ENCODE results near the gene CLDN5.

DNA sequence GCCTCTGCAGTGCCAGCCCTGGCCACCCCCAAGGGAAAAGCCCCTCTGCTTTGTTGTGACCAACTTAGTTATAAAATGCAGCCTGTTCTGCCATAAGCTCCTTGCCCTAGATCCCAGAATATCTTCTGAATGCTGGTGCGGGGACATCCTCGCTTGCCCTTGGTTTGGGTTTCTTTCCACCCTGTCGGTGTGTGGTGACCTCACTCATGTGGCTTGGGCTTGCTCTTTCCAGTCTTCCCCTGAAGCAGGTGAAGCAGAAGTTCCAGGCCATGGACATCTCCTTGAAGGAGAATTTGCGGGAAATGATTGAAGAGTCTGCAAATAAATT, 16.7 kb downstream of the CLDN5 start:
- TF ChIP-seq, protein P1, sequence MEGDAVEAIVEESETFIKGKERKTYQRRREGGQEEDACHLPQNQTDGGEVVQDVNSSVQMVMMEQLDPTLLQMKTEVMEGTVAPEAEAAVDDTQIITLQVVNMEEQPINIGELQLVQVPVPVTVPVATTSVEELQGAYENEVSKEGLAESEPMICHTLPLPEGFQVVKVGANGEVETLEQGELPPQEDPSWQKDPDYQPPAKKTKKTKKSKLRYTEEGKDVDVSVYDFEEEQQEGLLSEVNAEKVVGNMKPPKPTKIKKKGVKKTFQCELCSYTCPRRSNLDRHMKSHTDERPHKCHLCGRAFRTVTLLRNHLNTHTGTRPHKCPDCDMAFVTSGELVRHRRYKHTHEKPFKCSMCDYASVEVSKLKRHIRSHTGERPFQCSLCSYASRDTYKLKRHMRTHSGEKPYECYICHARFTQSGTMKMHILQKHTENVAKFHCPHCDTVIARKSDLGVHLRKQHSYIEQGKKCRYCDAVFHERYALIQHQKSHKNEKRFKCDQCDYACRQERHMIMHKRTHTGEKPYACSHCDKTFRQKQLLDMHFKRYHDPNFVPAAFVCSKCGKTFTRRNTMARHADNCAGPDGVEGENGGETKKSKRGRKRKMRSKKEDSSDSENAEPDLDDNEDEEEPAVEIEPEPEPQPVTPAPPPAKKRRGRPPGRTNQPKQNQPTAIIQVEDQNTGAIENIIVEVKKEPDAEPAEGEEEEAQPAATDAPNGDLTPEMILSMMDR (IDR thresholded peaks at IDR 0.05 in 4 of 5, conservative IDR thresholded peaks at IDR 0.05 in 1 of 5), result no peak
- no peak for TF ChIP-seq POLR2A (IDR thresholded peaks at IDR 0.05)
